Chondrocyte (in vitro differentiated cells): ENCODE data around the gene FAM219B. TPM values are rescaled to one million over a fixed set of nuclear protein-coding genes. Genes with fewer than 3 reads are reported as not detected.
"Not testable (repeated sequence)": the region's sequence is repeated elsewhere in the genome, so short reads cannot be mapped to it uniquely, and the experiment has no call there.

Experiments
- DNase-seq: peaks from one replicate; pipeline ENCODE4 v3.0.0; 2021; ENCODE audit warnings: mixed read lengths, low spot score
- H3K27ac Mint-ChIP-seq: one replicate; pipeline ENCODE4 v1.8.0; 2021; ENCODE audit warnings: mild to moderate bottlenecking, moderate library complexity, mixed read lengths; ENCODE audit not compliant: unreplicated experiment
- H3K27me3 Mint-ChIP-seq: 2 replicates; pipeline ENCODE4 v1.8.0; 2021; ENCODE audit warnings: low read depth, mixed read lengths
- H3K36me3 Mint-ChIP-seq: 2 replicates; pipeline ENCODE4 v1.8.0; 2021; ENCODE audit warnings: low read depth, mixed read lengths
- H3K4me1 Mint-ChIP-seq: 2 replicates; pipeline ENCODE4 v1.8.0; 2021; ENCODE audit warnings: low read depth, mild to moderate bottlenecking, mixed read lengths
- H3K4me3 Mint-ChIP-seq: one replicate; pipeline ENCODE4 v1.8.0; 2021; ENCODE audit warnings: mild to moderate bottlenecking, moderate library complexity, mixed read lengths; ENCODE audit not compliant: unreplicated experiment
- H3K9me3 Mint-ChIP-seq: 2 replicates; pipeline ENCODE4 v1.8.0; 2021; ENCODE audit warnings: low read depth, mixed read lengths
- total RNA-seq: library from RNA; stranded (reverse); gene quantifications from 3 replicates; pipeline ENCODE4 v1.2.1, GENCODE V29; 2021
- TF ChIP-seq, protein P1 (sequence below): fragments of 200-600 bp; sonication (generic); IDR thresholded peaks from 2 replicates; pipeline ENCODE4 v1.5.0; 2021; ENCODE audit warnings: antibody characterized with exemption, mild to moderate bottlenecking, moderate library complexity

The FAM219B gene
- total RNA-seq, 1 donor from 2014 or later, result 97.6 TPM

DNA sequence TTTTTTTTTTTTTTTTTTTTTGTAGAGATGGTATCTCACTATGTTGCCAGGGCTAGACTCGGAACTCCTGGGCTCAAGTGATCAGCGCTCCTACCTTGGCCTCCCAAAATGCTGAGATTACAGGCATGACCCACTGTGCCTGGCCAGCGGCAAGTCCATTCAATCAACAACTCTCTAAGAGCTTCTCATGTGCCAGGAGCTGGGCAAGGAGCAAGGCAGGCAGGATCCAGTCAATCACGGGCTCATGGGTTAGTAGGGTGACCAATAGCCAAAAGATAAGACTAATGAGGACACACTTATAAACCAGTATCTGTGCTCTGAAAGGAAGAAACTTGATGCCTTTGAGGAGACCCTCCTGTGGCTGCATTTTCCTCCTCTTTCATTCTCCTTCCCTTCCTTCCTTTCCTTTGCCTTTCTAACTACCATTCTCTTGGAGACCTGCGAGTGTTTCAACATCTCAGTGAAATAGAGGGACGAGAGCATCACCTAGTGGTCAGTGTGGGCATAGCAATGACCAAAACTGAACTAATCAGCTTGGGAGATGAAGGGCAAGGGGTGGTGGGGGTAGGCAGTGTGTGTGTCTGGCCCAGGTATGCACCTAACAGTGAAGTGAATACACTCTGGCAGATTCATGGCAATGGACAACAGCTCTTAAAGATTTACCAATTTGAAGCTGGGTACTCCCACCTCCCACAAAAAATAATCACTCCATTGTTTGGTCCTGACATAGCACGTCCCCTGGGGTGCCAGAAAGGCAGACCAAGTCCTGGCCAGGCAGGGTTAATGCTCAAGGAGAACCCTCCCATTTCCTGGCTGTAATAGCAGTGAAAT, 43.6 kb upstream of the FAM219B start:
- Mint-ChIP-seq H3K36me3 (no peaks in the 10 kb centered on the region), H3K9me3 (no peaks in the 10 kb centered on the region), H3K4me1 (peaks cover 21% of the 10 kb centered on the region), H3K4me3 (no peak overlapping the region), H3K27me3 (no peaks in the 10 kb centered on the region), H3K27ac (no peak overlapping the region)
- no peak for DNase-seq
- TF ChIP-seq, protein P1, sequence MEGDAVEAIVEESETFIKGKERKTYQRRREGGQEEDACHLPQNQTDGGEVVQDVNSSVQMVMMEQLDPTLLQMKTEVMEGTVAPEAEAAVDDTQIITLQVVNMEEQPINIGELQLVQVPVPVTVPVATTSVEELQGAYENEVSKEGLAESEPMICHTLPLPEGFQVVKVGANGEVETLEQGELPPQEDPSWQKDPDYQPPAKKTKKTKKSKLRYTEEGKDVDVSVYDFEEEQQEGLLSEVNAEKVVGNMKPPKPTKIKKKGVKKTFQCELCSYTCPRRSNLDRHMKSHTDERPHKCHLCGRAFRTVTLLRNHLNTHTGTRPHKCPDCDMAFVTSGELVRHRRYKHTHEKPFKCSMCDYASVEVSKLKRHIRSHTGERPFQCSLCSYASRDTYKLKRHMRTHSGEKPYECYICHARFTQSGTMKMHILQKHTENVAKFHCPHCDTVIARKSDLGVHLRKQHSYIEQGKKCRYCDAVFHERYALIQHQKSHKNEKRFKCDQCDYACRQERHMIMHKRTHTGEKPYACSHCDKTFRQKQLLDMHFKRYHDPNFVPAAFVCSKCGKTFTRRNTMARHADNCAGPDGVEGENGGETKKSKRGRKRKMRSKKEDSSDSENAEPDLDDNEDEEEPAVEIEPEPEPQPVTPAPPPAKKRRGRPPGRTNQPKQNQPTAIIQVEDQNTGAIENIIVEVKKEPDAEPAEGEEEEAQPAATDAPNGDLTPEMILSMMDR, result peak; percentile 92

DNA sequence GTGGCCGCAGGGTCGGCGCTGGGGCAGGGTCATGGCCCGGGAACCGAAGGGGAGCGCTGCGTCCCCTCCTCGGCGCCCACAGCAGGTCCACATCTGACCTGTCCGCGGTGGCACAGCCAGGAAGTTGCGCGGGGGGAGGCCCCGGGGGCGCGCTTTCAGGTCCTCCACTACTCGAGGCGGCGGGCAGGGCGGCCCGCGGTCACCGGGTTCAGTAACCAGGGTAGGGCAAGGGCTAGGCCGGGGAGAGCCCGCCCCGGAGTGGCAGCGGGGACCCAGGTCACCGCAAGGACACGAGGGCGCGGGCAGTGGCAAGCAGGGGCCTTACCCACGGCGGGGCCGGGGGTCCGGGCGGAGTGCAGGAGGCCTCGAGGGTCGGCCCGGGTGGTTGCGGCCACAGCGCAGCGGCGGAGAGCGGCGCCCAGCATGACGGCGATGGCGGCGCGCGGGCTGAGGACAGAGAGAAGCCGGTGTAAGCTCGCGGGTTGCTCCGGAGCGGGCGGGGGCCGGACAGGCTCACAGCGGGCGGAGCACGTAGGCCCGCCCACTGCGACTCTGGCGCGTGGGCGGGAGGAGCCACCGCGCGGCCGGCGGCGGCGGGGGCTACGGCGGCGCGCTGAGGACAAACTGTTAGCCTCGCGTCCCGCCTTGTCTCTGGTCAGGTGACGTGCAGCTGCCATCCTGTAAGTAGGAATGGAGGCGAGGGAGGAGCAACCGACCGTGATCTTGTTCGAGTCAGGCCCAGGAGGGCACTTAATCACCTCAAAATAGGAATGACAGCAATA, 31.1 kb upstream of the FAM219B start, which contains the start of gene COX5A:
TSS of gene COX5A (minus strand) at position 484 of the 782 bp plus-strand sequence. CDS start at position 425, 59 bp downstream.
- TF ChIP-seq, protein P1, result no peak
- H3K4me3 Mint-ChIP-seq, result peak within 1 kb of the TSS; percentile 81
- peaks cover 16% of the 10 kb centered on the region for H3K4me1 Mint-ChIP-seq
- H3K9me3 Mint-ChIP-seq, result no peaks in the 10 kb centered on the region
- H3K36me3 Mint-ChIP-seq, result no peaks in the 10 kb centered on the region
- DNase-seq, result peak; percentile 97
- H3K27me3 Mint-ChIP-seq, result no peaks in the 10 kb centered on the region
- H3K27ac Mint-ChIP-seq, result peak within 1 kb of the TSS; percentile 91

DNA sequence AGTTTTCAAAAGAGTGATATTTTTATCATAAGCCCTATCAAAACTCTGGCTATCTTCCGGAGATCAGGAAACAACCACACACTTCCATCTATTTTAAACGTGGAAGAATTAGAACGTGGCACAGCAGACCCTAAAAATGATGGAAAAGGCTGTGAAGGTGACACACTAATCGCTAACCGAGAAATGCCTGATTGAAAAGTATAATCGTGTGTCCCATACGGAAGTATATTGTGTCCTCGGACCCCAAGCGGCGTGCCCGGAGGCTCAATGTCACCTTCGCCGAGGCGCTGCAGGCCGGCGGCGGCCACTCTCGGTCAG, 30.6 kb upstream of the FAM219B start:
- TF ChIP-seq, protein P1, result no peak
- peaks cover 16% of the 10 kb centered on the region for H3K4me1 Mint-ChIP-seq
- no peak for DNase-seq

DNA sequence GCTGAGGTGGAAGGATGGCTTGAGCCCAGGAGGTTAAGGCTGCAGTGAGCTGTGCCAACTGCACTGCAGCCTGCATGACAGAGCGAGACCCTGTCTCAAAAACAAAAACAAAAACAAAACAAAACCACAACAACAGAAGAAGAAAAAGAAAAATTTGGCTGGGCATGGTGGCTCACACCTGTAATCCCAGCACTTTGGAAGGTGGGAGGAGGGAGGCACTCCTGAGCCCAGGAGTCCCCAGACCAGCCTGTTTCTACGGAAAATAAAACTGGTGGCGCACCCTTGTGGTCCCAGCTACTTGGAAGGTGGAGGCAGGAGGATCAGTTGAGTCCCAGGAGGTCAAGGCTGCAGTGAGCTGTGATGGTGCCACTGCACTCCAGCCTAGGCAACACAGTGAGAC, 28.5 kb upstream of the FAM219B start:
- not testable (repeated sequence) for H3K27me3 Mint-ChIP-seq, H3K9me3 Mint-ChIP-seq, DNase-seq, H3K36me3 Mint-ChIP-seq
- Mint-ChIP-seq H3K4me1 (peaks cover 16% of the 10 kb centered on the region), H3K4me3 (peak overlapping the region; percentile 33), H3K27ac (peak overlapping the region; percentile 59)
- TF ChIP-seq, protein P1, result peak; percentile 44

More for the DNA sequence above, 30.6 kb upstream of the FAM219B start:
- peak overlapping the region; percentile 81 for H3K27ac Mint-ChIP-seq
- no peaks in the 10 kb centered on the region for H3K27me3 Mint-ChIP-seq
- no peaks in the 10 kb centered on the region for H3K36me3 Mint-ChIP-seq
- no peaks in the 10 kb centered on the region for H3K9me3 Mint-ChIP-seq
- H3K4me3 Mint-ChIP-seq, result peak overlapping the region; percentile 81

DNA sequence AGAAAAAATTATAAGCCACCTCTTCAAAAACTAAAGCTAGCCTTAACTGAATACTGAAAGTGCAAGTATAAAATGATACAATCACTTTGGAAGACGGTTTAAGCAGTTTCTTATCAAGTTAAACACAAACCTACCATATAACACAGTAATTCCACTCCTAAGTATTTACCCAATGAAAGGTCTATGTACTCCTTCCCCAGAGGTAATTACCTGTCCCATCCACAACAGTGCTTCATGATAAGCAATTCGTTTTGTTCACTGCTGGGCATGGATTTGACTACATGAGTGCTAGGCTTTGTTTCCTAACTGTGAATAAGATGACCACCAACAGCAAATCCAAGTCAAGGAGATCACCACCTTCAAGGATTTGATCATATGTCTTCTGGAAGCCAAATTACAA, 26.9 kb upstream of the FAM219B start:
- Mint-ChIP-seq H3K27ac (no peak overlapping the region), H3K27me3 (no peaks in the 10 kb centered on the region), H3K4me1 (peaks cover 16% of the 10 kb centered on the region), H3K4me3 (no peak overlapping the region), H3K36me3 (peaks cover 8% of the 10 kb centered on the region), H3K9me3 (no peaks in the 10 kb centered on the region)
- TF ChIP-seq, protein P1, result no peak
- no peak for DNase-seq
